Measurements from ENCODE around the gene UIMC1.

- TF ChIP-seq CTCF (conservative IDR thresholded peaks at IDR 0.05): no peak
- no peak for TF ChIP-seq ZFX (IDR thresholded peaks at IDR 0.05)
These were observed 149.8 kb downstream of the UIMC1 start for GRCh38 chr5:176856746-176857145.
